NCI-H187 treated with DMSO at 0.1 percent for 48 hours (cell line): ENCODE results near the gene SNAPIN.
A peak's percentile ranks its signal among the peaks of the same experiment; 100 is the strongest.
"Not testable (repeated sequence)": the region's sequence is repeated elsewhere in the genome, so short reads cannot be mapped to it uniquely, and the experiment has no call there.

Experiments used
- DNase-seq: peaks from one replicate; lab custom pipeline; 2025; lab: John Stamatoyannopoulos, UW

SNAPIN gene

DNA sequence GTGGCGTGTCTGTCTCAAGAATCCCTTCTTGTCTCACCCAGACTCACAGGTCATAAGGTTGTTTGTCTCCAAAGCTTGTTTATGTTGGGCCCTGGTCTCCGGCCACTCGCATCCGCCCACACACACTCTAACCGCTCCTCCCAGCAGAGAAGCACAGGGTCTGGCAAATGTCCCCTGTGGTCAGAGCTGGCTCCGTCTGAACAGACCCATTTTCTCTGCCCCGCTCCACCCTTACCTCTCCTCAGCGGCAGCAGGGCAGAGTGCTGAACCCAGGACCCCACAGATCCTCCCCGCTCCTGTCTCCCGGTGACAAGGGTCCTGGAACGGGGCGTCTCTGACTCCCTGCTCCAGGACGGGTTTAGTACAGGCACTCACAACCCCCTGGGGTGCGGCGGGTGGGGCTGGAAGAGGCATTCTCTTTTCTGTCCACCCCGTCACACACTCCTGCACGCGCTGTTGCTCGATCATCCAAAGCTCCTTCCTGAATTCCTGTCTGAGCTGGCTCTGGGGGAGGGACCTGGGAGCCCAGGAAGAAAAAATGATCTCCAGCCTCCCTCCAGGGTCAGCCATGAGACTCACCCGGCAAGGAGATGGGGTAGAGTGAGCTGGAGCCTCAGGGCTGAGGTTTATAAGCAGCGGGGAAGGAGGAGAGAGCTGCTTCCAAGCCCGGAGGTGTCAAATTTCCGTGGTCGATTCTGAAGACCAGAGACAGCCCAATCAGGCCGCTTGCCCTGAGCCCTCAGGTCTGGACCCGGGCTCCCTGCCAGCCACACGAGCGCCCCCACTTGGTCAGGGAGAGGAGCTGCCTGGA is 31.4 kb upstream of the SNAPIN start, which contains the start of gene S100A13:
S100A13 (minus strand) TSS at position 602 of the 811 bp plus-strand sequence. CDS start 1,033 bp downstream, outside the sequence.
- DNase-seq: peak; percentile 93

DNA sequence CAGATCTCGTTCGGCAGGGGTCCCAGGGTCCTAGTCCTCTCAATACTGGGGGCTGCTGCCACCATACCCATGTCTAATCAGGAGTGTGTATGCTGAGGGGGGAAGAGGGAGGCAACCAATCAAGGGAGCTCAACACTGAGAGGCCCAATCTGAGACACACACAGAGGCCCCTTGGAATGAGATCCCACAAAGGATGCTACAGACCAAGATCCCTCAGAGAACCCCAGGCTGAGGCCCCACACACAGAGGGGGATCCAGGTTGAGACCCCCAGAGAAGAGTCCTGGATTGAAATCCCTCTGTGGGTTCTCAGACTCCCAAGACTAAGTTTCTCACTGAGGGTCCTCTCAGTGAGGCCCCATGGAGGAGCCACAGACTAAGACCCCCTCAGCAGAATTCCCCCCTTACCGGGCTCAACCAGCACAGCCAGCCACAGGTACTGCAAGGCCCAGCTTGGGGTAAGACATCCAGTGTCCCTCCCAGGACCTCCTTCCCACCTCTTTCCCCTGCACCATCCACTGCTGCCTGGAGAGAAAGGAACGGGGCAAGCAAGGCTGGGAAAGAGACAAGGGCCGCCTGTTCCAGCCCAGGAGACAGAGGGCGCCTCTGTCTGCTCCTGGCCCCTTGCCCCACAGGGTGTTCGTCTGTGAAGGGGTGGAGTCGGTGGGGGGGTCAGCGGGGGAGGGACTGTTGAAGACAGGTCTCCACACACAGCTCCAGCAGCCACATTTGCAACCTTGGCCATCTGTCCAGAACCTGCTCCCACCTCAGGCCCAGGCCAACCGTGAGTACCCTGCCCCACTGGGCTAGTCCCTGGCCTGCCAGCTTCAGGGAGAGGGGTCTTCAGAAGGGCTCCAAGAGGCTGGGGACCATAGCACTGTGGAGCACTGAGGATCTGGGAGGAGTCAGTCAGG is 30.5 kb upstream of the SNAPIN start, which contains the start of gene S100A1:
S100A1 (plus strand) TSS at position 720 of the 912 bp plus-strand sequence. CDS start 2,088 bp downstream, outside the sequence.
- no peak for DNase-seq

DNA sequence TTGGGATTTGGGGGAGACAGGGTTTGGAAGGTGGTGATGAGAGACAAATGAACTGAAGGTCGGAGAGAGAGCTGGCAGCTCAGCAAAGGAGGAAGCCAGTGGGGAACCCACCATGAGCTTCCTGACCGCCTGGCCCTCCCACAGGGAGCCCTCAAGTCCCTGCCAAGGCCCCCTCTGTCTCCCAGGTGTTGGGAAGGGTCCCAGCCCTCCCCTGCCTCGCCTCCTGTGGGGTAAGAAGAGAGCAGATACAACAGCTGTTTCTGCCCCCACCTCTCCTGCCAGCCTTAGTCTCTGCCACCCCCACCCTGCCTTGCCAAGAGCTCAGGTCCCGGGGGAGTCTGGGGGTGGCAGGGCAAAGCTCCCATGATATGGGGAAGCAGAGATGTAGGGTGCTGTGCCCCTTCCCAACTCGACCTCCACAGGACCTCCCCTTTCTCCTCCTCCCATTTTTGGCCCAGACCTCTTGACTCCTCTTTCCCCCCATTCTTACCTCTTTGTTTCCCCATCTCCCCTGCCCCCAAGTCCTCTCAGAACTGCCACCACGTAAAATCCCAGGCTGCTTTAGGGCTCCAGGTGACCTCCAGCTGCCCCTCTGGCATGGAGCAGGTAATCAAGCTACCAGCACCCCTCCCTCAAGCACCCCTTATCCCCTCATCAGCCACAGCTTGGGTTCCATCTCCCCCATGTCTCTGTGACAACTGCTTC is 29.7 kb upstream of the SNAPIN start:
- no peak for DNase-seq

DNA sequence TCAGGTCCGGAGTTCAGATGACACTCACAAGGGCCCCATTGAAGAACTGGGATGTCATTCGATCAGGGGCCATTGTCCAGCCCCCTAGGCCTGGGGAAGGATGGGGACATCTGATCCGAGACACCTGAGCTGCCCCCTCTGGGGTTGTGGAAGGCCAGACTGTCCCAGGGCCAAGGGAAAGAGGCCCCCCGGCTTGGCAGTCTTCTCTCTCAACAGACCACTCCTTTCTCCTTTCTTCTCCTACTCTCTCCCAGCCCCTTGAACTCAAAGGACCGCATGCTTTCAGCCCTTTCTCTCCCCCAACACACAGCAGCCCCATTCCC is 29.2 kb upstream of the SNAPIN start:
- DNase-seq: no peak

GRCh38 chr1:153629971-153630370 is 28.5 kb upstream of the SNAPIN start:
- no peak for DNase-seq

- DNase-seq: no peak
Observed at GRCh38 chr1:153630384-153630783, 28.1 kb upstream of the SNAPIN start.

DNA sequence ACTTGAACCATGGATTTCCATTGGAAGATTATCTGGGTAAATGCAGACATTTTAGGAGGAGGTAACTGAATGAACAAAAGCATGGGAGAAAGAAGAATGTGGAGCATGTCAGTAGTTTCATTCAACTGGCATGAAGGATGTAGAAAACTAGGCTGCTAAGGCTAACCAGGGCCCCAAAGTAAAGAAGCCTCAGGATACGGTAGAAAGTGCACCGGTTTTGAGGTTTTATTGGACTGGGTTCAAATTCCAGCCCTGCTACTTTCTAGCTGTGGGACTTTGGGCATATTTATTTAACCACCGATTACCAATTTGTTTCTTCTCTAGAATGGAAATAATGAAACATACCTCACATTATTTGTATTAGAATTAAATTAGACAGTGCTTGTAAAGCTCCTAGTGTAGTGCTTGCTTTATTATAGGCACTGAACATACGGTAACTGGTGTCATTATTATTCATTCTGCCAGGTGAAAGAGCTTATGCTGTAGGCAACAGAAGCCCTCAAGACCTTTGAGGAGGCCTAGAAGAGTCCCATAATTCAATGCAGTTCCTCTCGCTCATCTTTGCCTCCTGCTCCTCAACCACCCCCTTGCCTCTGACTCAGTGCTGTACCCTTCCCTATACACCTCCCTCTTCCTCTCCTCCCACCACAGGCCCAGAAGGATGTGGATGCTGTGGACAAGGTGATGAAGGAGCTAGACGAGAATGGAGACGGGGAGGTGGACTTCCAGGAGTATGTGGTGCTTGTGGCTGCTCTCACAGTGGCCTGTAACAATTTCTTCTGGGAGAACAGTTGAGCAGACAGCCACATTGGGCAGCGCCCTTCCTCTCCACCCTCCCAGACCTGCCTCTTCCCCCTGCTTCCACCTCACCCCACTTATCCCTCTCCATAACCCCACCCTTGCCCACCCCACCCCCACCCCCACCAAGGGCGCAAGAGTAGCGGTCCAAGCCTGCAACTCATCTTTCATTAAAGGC is 27.2 kb upstream of the SNAPIN start:
- DNase-seq: no peak

DNA sequence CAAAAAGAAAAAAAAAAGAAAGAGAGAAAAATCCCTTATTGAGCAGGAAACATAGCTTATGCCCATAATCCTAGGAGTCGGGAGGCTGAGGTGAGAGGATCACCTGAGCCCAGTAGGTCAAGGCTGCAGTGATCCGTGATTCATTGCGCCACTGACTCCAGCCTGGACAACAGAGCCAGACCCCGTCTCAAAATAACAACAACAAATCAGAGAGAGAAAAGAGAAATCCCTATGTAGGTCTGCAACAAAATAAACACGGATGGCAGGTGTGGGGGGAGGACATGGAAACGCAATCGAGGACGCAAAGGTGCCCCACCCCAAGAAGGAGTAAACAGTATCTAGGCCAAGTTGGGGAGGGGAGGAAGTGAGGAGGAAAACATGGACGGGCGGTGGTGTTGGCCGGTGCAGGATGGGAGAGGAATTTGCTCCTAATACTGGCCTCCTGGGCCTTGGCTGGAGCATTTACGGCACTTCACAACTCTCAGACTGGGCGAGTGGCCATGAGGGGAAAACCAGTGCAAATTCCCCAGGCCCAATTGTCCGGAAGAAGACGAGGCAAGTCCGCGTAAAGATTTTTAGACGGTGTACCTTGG is 25.2 kb upstream of the SNAPIN start:
- no peak for DNase-seq

DNA sequence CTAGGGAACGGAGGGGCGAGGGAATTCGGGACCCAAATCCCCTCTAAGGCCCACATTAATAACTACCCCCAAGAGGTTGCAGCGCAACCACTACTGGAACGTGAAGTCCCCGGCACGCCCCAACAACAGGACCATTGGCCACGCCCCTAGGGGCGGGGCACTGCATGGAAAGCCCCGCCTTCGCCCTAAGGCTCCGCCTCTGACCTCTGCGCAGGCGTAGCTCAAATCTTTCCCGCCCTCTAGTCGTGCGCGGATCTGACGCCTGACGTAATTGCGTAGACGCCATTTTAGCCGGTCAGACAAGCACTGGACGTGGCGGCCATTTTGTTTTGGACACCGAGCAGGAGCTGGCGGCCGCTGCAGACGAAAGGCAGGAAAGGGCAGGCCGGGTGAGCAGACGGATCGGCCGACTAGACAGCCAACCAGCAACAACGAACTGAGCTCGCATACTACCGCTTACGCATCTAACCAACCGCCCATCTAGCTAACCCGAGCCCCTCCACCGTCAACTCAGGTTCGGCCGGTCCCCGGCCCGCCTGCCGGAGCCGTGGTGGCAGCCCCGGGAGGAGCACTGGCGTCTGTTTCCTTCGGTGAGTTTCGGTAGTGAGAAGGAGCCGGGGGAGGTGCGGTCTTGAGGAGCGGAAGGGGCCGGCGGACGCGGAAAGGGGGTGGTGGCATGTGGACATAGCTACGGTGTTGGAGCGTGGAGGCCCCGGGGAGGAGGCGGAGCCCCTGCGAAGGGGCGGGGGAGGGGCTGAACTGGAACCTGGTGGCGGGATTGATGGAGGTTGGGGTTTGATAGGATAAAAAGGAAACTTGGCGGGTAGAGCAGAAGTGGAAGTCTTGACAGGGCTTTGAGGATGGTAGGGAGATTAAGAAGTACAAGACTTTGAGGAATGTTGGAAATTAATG is 24.5 kb upstream of the SNAPIN start, which contains the start of gene CHTOP:
CHTOP (plus strand) TSS at position 313 of the 912 bp plus-strand sequence. CDS start 2,523 bp downstream, outside the sequence.
- DNase-seq: peak; percentile 94

GRCh38 chr1:153635872-153636271 is 22.6 kb upstream of the SNAPIN start:
- DNase-seq: no peak

DNA sequence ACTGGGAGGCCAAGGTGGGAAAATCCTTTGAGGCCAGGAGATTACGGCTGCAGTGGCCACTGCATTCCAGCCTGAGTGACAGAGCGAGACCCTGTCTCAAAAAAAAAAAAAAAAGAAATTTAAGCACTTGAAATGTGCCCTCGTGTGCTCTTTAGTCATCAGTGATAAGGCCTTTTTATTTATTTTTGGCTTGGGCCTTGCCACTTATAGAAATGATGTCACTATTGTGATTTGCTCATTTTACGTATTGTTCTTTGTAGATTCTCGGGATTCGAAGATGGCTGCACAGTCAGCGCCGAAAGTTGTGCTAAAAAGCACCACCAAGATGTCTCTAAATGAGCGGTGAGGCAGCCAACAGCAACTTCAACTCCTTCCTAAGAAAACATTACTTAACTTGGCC is 22.2 kb upstream of the SNAPIN start:
- DNase-seq: no peak

GRCh38 chr1:153638261-153638660 is 20.2 kb upstream of the SNAPIN start:
- no peak for DNase-seq

GRCh38 chr1:153639280-153639679 is 19.2 kb upstream of the SNAPIN start:
- DNase-seq: no peak

DNA sequence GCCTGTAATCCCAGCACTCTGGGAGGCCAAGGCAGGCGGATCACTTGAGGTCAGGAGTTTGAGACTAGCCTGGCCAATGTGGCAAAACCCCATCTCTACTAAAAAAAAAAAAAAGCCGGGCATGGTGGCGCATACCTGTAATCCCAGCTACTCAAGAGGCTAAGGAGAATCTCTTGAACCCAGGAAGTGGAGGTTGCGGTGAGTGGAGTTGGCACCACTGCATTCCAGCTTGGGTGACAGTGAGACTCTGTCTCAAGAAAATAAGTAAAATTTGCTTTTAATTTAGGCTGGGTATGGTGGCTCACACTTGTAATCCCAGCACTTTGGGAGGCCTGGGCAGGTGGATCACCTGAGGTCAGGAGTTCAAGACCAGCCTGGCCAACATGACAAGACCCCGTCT is 18.3 kb upstream of the SNAPIN start:
- not testable (repeated sequence) for DNase-seq

DNA sequence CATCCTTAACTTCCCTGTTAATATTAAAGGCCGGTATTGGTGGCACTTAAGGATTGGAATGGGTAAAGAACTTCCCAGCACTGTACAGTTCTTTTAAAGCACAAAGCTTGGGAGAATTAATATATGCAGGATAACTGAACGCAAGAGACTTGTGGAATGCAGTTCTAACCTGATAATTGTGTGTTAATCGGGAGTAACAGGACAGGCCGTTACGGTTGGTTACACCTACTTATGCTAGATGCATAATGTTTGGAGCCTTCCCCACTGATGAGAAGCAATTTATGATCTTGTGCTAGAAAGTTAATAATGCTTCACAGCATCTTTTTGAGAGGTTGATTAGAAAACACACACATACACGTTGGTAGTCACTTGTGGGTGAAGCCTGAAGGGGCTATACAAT is 17.6 kb upstream of the SNAPIN start:
- no peak for DNase-seq

DNA sequence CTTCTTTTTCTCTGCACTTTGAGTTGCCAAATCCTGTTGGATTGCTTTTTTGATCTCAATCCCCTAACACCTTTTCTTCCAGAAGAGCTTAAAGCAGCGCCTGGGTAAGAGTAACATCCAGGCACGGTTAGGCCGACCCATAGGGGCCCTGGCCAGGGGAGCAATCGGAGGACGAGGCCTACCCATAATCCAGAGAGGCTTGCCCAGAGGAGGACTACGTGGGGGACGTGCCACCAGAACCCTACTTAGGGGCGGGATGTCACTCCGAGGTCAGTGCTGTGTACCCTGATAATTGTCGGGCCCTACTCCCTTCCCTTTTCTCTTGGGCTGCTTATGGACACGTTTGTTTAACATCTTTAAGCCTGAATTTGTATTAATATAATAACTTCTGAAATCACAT is 16.3 kb upstream of the SNAPIN start:
- DNase-seq: no peak

- no peak for DNase-seq
Observed at GRCh38 chr1:153643100-153643499, 15.4 kb upstream of the SNAPIN start.

DNA sequence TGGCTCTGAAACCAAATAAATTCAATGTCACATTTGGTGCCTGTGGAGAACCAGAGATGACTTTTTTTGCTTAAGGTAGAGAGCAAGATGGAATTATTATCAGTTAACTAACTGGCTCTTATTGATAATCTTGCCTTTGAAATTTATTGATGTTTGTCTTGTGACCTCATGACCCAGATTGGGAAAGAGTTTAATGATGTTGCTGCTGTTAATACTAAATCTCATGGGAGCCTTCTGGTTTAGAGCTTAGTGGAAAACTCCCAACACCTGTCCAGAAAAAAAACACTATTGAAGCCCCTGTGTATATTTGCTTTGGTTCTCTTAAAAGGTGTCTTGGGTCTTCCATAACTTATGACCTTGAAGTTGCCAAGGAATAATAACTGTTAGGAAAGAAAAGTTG is 14.7 kb upstream of the SNAPIN start:
- no peak for DNase-seq

GRCh38 chr1:153646672-153647345 is 11.7 kb upstream of the SNAPIN start:
- DNase-seq: no peak
